ENCODE results near the gene BCR. TPM values are rescaled to one million over a fixed set of nuclear protein-coding genes. Genes with fewer than 3 reads are reported as not detected.

BCR gene
- total RNA-seq, 4 donors from 2014 or later = 70.5 to 102 (median 84.1) TPM

- intact Hi-C loops (cut with DNase I; ENCODE audit: low total_unique reads) = no loop called here
- no peak overlapping the region for H3K4me3 ChIP-seq (ENCODE audit: low read depth, poor library complexity, severe bottlenecking)
- DNase-seq (ENCODE audit: low spot score in 2 of 2) = no peak
- TF ChIP-seq POLR2A (IDR thresholded peaks at IDR 0.05) (no peak), CTCF (IDR thresholded peaks at IDR 0.05) (no peak)
- 93 to 97% methylated on average over 4 of the region's 4 CpGs for WGBS, 2 donors
These were observed 49.3 kb downstream of the BCR start for GRCh38 chr22:23229646-23230045.

GRCh38 chr22:23230348-23231068 is 50.2 kb downstream of the BCR start:
- TF ChIP-seq POLR2A (IDR thresholded peaks at IDR 0.05) = no peak
- no peak for TF ChIP-seq CTCF (IDR thresholded peaks at IDR 0.05)
- 95 to 96% methylated on average over 10 of the region's 10 CpGs for WGBS, 2 donors
- intact Hi-C loops (cut with DNase I; ENCODE audit: low total_unique reads) = no loop called here
- H3K4me3 ChIP-seq (ENCODE audit: low read depth, poor library complexity, severe bottlenecking) = no peak overlapping the region
- DNase-seq (ENCODE audit: low spot score in 2 of 2) = no peak

- intact Hi-C loops (cut with DNase I; ENCODE audit: low total_unique reads) = no loop called here
- WGBS, 2 donors = 87 to 89% methylated on average over 5 of the region's 5 CpGs
- no peak overlapping the region for H3K4me3 ChIP-seq (ENCODE audit: low read depth, poor library complexity, severe bottlenecking)
- TF ChIP-seq CTCF (IDR thresholded peaks at IDR 0.05) = no peak
- TF ChIP-seq POLR2A (IDR thresholded peaks at IDR 0.05) = no peak
- DNase-seq (ENCODE audit: low spot score in 2 of 2) = no peak
These were observed 51.3 kb downstream of the BCR start for GRCh38 chr22:23231471-23232093.

GRCh38 chr22:23232094-23232905 is 52.0 kb downstream of the BCR start:
- intact Hi-C loops (cut with DNase I; ENCODE audit: low total_unique reads) = no loop called here
- DNase-seq (ENCODE audit: low spot score in 2 of 2) = no peak
- H3K4me3 ChIP-seq (ENCODE audit: low read depth, poor library complexity, severe bottlenecking) = no peak overlapping the region
- 97 to 98% methylated on average over 8 to 9 of the region's 9 CpGs for WGBS, 2 donors
- TF ChIP-seq POLR2A (IDR thresholded peaks at IDR 0.05) = no peak
- TF ChIP-seq CTCF (IDR thresholded peaks at IDR 0.05) = no peak

- DNase-seq (ENCODE audit: low spot score in 2 of 2) = no peak
- intact Hi-C loops (cut with DNase I; ENCODE audit: low total_unique reads) = no loop called here
- TF ChIP-seq CTCF (IDR thresholded peaks at IDR 0.05) = no peak
- TF ChIP-seq POLR2A (IDR thresholded peaks at IDR 0.05) = no peak
- WGBS, 2 donors = 70 to 72% methylated on average over 11 of the region's 11 CpGs
- no peak overlapping the region for H3K4me3 ChIP-seq (ENCODE audit: low read depth, poor library complexity, severe bottlenecking)
These were observed 52.8 kb downstream of the BCR start for GRCh38 chr22:23233084-23233531.
